ENCODE results near the gene DNAJA2.
"Not testable (repeated sequence)": the region's sequence is repeated elsewhere in the genome, so short reads cannot be mapped to it uniquely, and the experiment has no call there.

Gene DNAJA2

DNA sequence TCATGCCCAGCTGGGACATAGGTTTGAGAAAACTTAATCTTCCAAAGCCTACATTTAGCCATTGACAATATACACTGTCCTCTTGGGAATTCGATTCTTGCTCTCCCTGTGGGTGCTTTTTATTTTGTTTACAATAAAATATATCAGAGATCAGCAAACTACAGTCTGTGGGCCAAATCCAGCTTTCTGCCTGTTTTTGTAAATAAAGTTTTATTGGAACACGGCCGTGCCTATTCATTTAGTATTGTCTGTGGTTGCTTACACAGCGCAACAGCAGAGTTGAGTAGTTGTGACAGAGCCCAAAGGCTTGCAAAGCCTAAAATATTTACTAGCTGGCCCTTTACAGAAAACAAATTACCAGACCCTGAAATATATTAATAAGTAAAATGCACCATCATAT is 39.7 kb upstream of the DNAJA2 start:
- ChIA-PET POLR2A (ENCODE audit: low non-redundant PET) (no interaction called here), CTCF (no interaction called here)
- H3K27ac ChIP-seq: no peak overlapping the region
- no peak for DNase-seq (ENCODE audit: low spot score)
- TF ChIP-seq, protein P1, sequence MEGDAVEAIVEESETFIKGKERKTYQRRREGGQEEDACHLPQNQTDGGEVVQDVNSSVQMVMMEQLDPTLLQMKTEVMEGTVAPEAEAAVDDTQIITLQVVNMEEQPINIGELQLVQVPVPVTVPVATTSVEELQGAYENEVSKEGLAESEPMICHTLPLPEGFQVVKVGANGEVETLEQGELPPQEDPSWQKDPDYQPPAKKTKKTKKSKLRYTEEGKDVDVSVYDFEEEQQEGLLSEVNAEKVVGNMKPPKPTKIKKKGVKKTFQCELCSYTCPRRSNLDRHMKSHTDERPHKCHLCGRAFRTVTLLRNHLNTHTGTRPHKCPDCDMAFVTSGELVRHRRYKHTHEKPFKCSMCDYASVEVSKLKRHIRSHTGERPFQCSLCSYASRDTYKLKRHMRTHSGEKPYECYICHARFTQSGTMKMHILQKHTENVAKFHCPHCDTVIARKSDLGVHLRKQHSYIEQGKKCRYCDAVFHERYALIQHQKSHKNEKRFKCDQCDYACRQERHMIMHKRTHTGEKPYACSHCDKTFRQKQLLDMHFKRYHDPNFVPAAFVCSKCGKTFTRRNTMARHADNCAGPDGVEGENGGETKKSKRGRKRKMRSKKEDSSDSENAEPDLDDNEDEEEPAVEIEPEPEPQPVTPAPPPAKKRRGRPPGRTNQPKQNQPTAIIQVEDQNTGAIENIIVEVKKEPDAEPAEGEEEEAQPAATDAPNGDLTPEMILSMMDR (conservative IDR thresholded peaks at IDR 0.05; ENCODE audit: low read depth): no peak

DNA sequence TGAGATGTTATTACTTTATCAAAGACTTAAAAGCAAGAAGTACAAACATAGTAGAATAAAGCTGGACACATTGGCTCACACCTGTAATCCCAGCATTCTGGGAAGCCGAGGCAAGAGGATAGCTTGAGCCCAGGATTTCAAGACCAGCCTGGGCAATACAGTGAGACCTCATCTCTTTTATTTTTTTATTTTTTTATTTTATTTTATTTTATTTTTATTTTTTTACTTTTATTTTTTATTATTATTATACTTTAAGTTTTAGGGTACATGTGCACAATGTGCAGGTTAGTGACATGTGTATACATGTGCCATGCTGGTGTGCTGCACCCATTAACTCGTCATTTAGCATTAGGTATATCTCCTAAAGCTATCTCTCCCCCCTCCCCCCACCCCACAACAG is 37.3 kb upstream of the DNAJA2 start:
- CTCF ChIA-PET; DNase-seq (ENCODE audit: low spot score); POLR2A ChIA-PET (ENCODE audit: low non-redundant PET); H3K27ac ChIP-seq: not testable (repeated sequence)

DNA sequence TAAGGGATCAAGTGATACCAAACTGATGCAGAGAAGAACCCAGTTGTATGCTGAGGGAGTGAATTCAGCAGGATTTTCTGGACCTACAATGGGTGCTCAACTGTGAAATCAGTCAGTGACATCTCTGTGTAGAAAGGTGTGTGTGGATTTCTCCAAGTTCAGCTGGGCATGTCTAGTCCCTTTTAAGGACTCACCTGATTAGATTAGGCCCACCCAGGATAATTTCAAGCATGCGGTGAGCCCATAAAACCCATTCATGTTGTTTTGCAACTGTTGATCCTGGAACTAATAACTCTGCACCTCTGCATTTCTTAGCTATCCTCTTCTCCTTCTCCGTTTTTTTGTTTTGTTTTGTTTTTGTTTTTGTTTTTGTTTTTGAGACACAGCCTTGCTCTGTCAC is 35.1 kb upstream of the DNAJA2 start:
- ChIA-PET CTCF (no interaction called here), POLR2A (ENCODE audit: low non-redundant PET) (no interaction called here)
- TF ChIP-seq, protein P1 (conservative IDR thresholded peaks at IDR 0.05; ENCODE audit: low read depth): no peak
- no peak overlapping the region for H3K27ac ChIP-seq
- no peak for DNase-seq (ENCODE audit: low spot score)

DNA sequence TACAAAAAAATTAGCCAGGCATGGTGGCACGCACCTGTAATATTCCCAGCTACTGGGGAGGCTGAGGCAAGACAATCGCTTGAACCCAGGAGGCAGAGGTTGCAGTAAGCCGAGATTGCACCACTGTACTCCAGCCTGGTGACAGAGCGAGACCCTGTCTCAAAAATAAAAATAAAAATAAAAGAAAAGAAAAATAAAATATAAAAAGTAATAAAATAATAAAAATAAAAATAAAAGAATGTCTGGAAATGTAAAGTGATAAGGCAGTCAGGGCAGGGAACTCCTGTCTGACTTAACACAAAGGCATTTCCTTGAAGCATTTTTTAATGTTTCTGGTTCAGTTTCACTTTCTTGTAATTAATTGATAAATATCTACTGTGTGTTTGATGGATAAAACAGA is 34.7 kb upstream of the DNAJA2 start:
- H3K27ac ChIP-seq: no peak overlapping the region
- TF ChIP-seq, protein P1 (conservative IDR thresholded peaks at IDR 0.05; ENCODE audit: low read depth): no peak
- DNase-seq (ENCODE audit: low spot score): no peak
- ChIA-PET CTCF (interaction anchor here (0.6 kb wide), 1 partner anchor 34 kb away, joined by 4 read pairs; no protein-coding TSS in a partner anchor), POLR2A (ENCODE audit: low non-redundant PET) (no interaction called here)

DNA sequence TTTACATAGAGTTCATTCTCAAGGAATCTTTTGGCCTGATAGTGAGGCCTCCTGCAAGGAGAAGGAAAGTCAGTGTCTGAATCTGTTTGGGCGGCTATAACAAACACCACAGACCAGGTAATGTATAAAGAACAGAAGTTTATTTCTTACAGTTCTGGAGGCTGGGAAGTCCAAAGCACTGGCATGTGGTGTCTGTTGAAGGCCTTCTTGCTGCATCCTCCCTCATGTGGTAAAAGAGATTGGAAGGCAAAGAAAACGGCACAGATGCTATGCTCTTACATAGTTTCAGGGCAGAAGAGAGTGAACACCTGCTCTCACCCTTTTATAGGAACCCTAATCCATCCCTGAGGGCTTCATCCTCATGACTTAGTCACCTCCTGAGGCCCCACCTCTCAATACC is 31.2 kb upstream of the DNAJA2 start:
- no peak overlapping the region for H3K27ac ChIP-seq
- ChIA-PET POLR2A (ENCODE audit: low non-redundant PET) (no interaction called here), CTCF (interaction anchor here (0.6 kb wide), 1 partner anchor 1063 kb away, joined by 4 read pairs; no protein-coding TSS in a partner anchor)
- DNase-seq (ENCODE audit: low spot score): no peak
- TF ChIP-seq, protein P1 (conservative IDR thresholded peaks at IDR 0.05; ENCODE audit: low read depth): no peak

DNA sequence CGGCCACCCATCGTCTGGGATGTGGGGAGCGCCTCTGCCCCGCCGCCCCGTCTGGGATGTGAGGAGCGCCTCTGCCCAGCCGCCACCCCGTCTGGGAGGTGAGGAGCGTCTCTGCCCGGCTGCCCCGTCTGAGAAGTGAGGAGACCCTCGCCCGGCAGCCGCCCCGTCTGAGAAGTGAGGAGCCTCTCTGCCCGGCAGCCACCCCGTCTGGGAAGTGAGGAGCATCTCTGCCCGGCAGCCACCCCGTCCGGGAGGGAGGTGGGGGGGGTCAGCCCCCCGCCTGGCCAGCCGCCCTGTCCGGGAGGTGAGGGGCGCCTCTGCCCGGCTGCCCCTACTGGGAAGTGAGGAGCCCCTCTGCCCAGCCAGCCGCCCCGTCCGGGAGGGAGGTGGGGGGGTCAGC is 26.6 kb upstream of the DNAJA2 start:
- DNase-seq (ENCODE audit: low spot score); CTCF ChIA-PET; H3K27ac ChIP-seq; POLR2A ChIA-PET (ENCODE audit: low non-redundant PET): not testable (repeated sequence)

DNA sequence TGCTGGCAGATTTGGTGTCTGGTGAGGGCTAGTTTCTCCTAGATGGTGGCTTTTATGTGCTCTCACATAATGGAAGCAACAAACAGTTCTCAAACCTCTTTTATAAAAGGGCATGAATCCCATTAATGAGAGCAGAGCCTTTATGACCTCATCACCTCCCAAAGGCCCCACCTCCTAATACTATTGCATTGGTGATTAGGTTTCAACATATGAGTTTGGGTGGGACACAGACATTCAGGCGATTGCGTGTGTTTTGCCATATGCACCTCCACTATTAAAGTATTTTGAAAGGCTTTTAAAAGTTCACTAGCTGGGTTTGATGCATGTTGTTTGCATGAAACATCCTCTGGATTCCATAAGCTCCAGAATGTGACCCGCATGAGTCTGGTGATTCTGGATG is 24.4 kb upstream of the DNAJA2 start:
- no peak overlapping the region for H3K27ac ChIP-seq
- POLR2A ChIA-PET (ENCODE audit: low non-redundant PET): no interaction called here
- TF ChIP-seq, protein P1 (conservative IDR thresholded peaks at IDR 0.05; ENCODE audit: low read depth): no peak
- DNase-seq (ENCODE audit: low spot score): no peak
- CTCF ChIA-PET: no interaction called here

DNA sequence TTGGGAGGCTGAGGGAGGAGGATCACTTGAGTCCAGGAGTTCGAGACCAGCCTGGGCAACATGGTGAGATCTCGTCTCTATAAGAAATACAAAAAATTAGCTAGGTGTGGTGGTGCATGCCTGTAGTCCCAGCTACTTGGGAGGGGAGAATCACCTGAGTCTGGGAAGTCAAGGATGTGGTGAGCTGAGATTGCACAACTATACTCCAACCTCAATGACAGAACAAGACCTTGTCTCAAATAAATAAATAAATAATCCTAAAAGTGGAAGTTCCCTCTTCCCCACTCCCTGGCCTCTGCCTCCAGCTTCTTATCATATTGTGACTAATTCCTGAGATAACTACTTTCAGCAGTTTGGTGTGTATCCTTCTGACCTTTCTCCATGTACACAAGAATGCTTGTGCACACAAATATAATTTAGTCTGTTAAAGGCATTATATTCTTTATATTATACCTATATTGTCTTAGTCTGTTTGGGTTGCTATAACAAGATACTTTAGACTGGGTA is 23.5 kb upstream of the DNAJA2 start:
- ChIA-PET CTCF (no interaction called here), POLR2A (ENCODE audit: low non-redundant PET) (no interaction called here)
- H3K27ac ChIP-seq: no peak overlapping the region
- no peak for DNase-seq (ENCODE audit: low spot score)
- TF ChIP-seq, protein P1 (conservative IDR thresholded peaks at IDR 0.05; ENCODE audit: low read depth): no peak
